HEK293T (cell line): ENCODE data around the gene PACS2.

Experiments
- CTCF ChIA-PET: fragments of 350-600 bp; formaldehyde crosslinking; extraction: SDS; loops from one replicate; lab custom pipeline; 2021; ENCODE audit warnings: antibody characterized with exemption, inconsistent platforms; lab: Yijun Ruan, JAX
- POLR2A ChIA-PET: fragments of 350-600 bp; formaldehyde crosslinking; extraction: SDS; loops from one replicate; lab custom pipeline; 2020; ENCODE audit warnings: antibody characterized with exemption, inconsistent platforms; lab: Yijun Ruan, JAX
- DNase-seq: peaks from one replicate; pipeline ENCODE4 v3.0.0; 2012; ENCODE audit warnings: mixed read lengths; ENCODE audit errors: extremely low spot score
- ARNT ChIP-seq: fragments of 450-650 bp; IDR thresholded peaks from 2 replicates; pipeline ENCODE4 v1.6.1; 2017; ENCODE audit warnings: mild to moderate bottlenecking
- BHLHE40 ChIP-seq: fragments of 450-650 bp; IDR thresholded peaks from 2 replicates; pipeline ENCODE4 v1.6.1; 2016; ENCODE audit warnings: mild to moderate bottlenecking, moderate library complexity, borderline replicate concordance
- CTBP1 ChIP-seq: fragments of 450-650 bp; IDR thresholded peaks from 2 replicates; pipeline ENCODE4 v1.6.1; 2016; ENCODE audit warnings: borderline replicate concordance
- ELF4 ChIP-seq: fragments of 450-650 bp; IDR thresholded peaks from 2 replicates; pipeline ENCODE4 v1.6.1; 2017; ENCODE audit warnings: antibody characterized with exemption
- FOXA1 ChIP-seq: fragments of 450-650 bp; IDR thresholded peaks from 2 replicates; pipeline ENCODE4 v1.6.1; 2016; ENCODE audit warnings: mild to moderate bottlenecking
- FOXK2 ChIP-seq: fragments of 450-650 bp; IDR thresholded peaks from 2 replicates; pipeline ENCODE4 v1.6.1; 2016; ENCODE audit warnings: mild to moderate bottlenecking
- FOXM1 ChIP-seq: fragments of 450-650 bp; IDR thresholded peaks from 2 replicates; pipeline ENCODE4 v1.6.1; 2017; ENCODE audit warnings: mild to moderate bottlenecking, borderline replicate concordance
- HDGF ChIP-seq: fragments of 450-650 bp; IDR thresholded peaks from 2 replicates; pipeline ENCODE4 v1.6.1; 2017; ENCODE audit warnings: antibody characterized with exemption, borderline replicate concordance
- L3MBTL2 ChIP-seq: fragments of 450-650 bp; conservative IDR thresholded peaks from 2 replicates; pipeline ENCODE4 v1.6.1; 2016; ENCODE audit warnings: mild to moderate bottlenecking
- LEF1 ChIP-seq: fragments of 450-650 bp; IDR thresholded peaks from 2 replicates; pipeline ENCODE4 v1.6.1; 2017; ENCODE audit warnings: mild to moderate bottlenecking, borderline replicate concordance
- NFRKB ChIP-seq: fragments of 450-650 bp; IDR thresholded peaks from 2 replicates; pipeline ENCODE4 v1.6.1; 2016; ENCODE audit warnings: mild to moderate bottlenecking, moderate library complexity
- PKNOX1 ChIP-seq: fragments of 450-650 bp; IDR thresholded peaks from 2 replicates; pipeline ENCODE4 v1.6.1; 2016
- SP1 ChIP-seq: fragments of 450-650 bp; IDR thresholded peaks from 2 replicates; pipeline ENCODE4 v1.6.1; 2017
- SUZ12 ChIP-seq: fragments of 450-650 bp; IDR thresholded peaks from 2 replicates; pipeline ENCODE4 v1.6.1; 2016; ENCODE audit warnings: mild to moderate bottlenecking
- TARDBP ChIP-seq: fragments of 450-650 bp; IDR thresholded peaks from 2 replicates; pipeline ENCODE4 v1.6.1; 2016
- ZNF384 ChIP-seq: fragments of 450-650 bp; IDR thresholded peaks from 2 replicates; pipeline ENCODE4 v1.6.1; 2016

Gene PACS2

GRCh38 chr14:105346876-105347586, 32.5 kb downstream of the PACS2 start:
- DNase-seq, result no peak
- ChIA-PET CTCF (no interaction called here), POLR2A (no interaction called here)
- TF ChIP-seq FOXK2 (no peak), ARNT (no peak), NFRKB (no peak), SUZ12 (no peak)

- DNase-seq, result no peak
- ChIA-PET POLR2A (no interaction called here), CTCF (no interaction called here)
- TF ChIP-seq FOXA1, result no peak
- TF ChIP-seq FOXM1, result no peak
- no peak for TF ChIP-seq ZNF384
- TF ChIP-seq HDGF, result no peak
- no peak for TF ChIP-seq FOXK2
- TF ChIP-seq ELF4, result no peak
- TF ChIP-seq PKNOX1, result no peak
- no peak for TF ChIP-seq SUZ12
- no peak for TF ChIP-seq BHLHE40
- no peak for TF ChIP-seq NFRKB
- no peak for TF ChIP-seq LEF1
- TF ChIP-seq ARNT, result no peak
- TF ChIP-seq CTBP1, result no peak
- TF ChIP-seq TARDBP, result no peak
- TF ChIP-seq SP1, result no peak
Measured at GRCh38 chr14:105347587-105347968, 33.0 kb downstream of the PACS2 start.

- POLR2A ChIA-PET, result no interaction called here
- DNase-seq, result no peak
- TF ChIP-seq BHLHE40, result no peak
- CTCF ChIA-PET, result no interaction called here
Measured at GRCh38 chr14:105348169-105348944, 33.8 kb downstream of the PACS2 start.

GRCh38 chr14:105348945-105349699, 34.6 kb downstream of the PACS2 start:
- TF ChIP-seq ZNF384, result no peak
- TF ChIP-seq TARDBP, result no peak
- no peak for TF ChIP-seq NFRKB
- TF ChIP-seq ARNT, result no peak
- no peak for TF ChIP-seq PKNOX1
- CTCF ChIA-PET, result no interaction called here
- POLR2A ChIA-PET, result no interaction called here
- no peak for DNase-seq

GRCh38 chr14:105349992-105350391, 35.4 kb downstream of the PACS2 start:
- no peak for TF ChIP-seq HDGF
- no peak for TF ChIP-seq CTBP1
- no peak for TF ChIP-seq PKNOX1
- no peak for TF ChIP-seq TARDBP
- TF ChIP-seq FOXK2, result no peak
- no peak for TF ChIP-seq L3MBTL2
- TF ChIP-seq ARNT, result no peak
- POLR2A ChIA-PET, result no interaction called here
- CTCF ChIA-PET, result interaction anchor here (0.6 kb wide), 2 partner anchors 149 to 195 kb away, joined by 3 read pairs; no protein-coding TSS in a partner anchor
- DNase-seq, result no peak

- no peak for TF ChIP-seq HDGF
- TF ChIP-seq BHLHE40, result no peak
- TF ChIP-seq PKNOX1, result no peak
- TF ChIP-seq CTBP1, result no peak
- TF ChIP-seq FOXK2, result no peak
- no peak for TF ChIP-seq SP1
- TF ChIP-seq FOXM1, result no peak
- no peak for TF ChIP-seq ELF4
- no peak for TF ChIP-seq ARNT
- TF ChIP-seq SUZ12, result no peak
- no peak for TF ChIP-seq LEF1
- no peak for TF ChIP-seq ZNF384
- TF ChIP-seq FOXA1, result no peak
- ChIA-PET POLR2A (interaction anchor here (1.1 kb wide), 1 partner anchor 36 kb away, joined by 4 read pairs; the partner anchor contains the start of gene PACS2), CTCF (interaction anchor here (0.6 to 1.6 kb wide), 4 partner anchors 149 to 298 kb away, joined by 3 read pairs; no protein-coding TSS in a partner anchor)
- DNase-seq, result no peak
Measured at GRCh38 chr14:105350450-105351244, 36.1 kb downstream of the PACS2 start.
